ENCODE measurements around the gene PREB. TPM values are rescaled to one million over a fixed set of nuclear protein-coding genes. Genes with fewer than 3 reads are reported as not detected.
A peak's percentile ranks its signal among the peaks of the same experiment; 100 is the strongest.

The PREB gene
- total and polyA plus RNA-seq, 4 donors, result 24.9 to 48.1 (median 44.2) TPM

- no peak for DNase-seq
- peaks cover 0 to 6% of the 10 kb centered on the region in 2 donors for H3K36me3 ChIP-seq (ENCODE audit: control insufficient read depth in 1 of 2, insufficient read depth in 2 of 2, low read length in 1 of 2)
- no peaks in the 10 kb centered on the region for H3K4me1 ChIP-seq (ENCODE audit: control insufficient read depth in 1 of 2, insufficient read depth in 2 of 2, low read length in 2 of 2)
- intact Hi-C loops (cut with DNase I), result loop anchor here in 1 of 2 donors (5.0 kb wide), 2 partner anchors 46 to 79 kb away; partner anchors contain the start of genes ATRAID, KHK and SLC5A6
- 35 to 38% methylated on average over 14 of the region's 14 CpGs for WGBS, 2 donors
- H3K27me3 ChIP-seq (ENCODE audit: control insufficient read depth in 1 of 2, insufficient read depth in 2 of 2, low read length in 1 of 2), result no peaks in the 10 kb centered on the region
- no peak overlapping the region for H3K27ac ChIP-seq (ENCODE audit: low read depth in 1 of 2, low read length in 2 of 2)
- peak overlapping the region; percentile 83 to 89 for H3K4me3 ChIP-seq (ENCODE audit: low read length in 2 of 2)
- ATAC-seq (ENCODE audit: low FRiP score), result no peak
- H3K9me3 ChIP-seq (ENCODE audit: control insufficient read depth, low read length), result no peaks in the 10 kb centered on the region
Observed at GRCh38 chr2:27133195-27133875, 1.1 kb downstream of the PREB start.

GRCh38 chr2:27131429-27131828 lies 3.0 kb downstream of the PREB start:
- no peaks in the 10 kb centered on the region for H3K4me1 ChIP-seq (ENCODE audit: control insufficient read depth in 1 of 2, insufficient read depth in 2 of 2, low read length in 2 of 2)
- no peaks in the 10 kb centered on the region for H3K27me3 ChIP-seq (ENCODE audit: control insufficient read depth in 1 of 2, insufficient read depth in 2 of 2, low read length in 1 of 2)
- peaks cover 0 to 6% of the 10 kb centered on the region in 2 donors for H3K36me3 ChIP-seq (ENCODE audit: control insufficient read depth in 1 of 2, insufficient read depth in 2 of 2, low read length in 1 of 2)
- DNase-seq, result no peak
- WGBS, 2 donors, result 86 to 88% methylated on average over 11 of the region's 11 CpGs
- intact Hi-C loops (cut with DNase I), result loop anchor here in 1 of 2 donors (5.0 kb wide), 2 partner anchors 44 to 81 kb away; partner anchors contain the start of genes ATRAID, KHK and SLC5A6
- no peak overlapping the region for H3K27ac ChIP-seq (ENCODE audit: low read depth in 1 of 2, low read length in 2 of 2)
- no peak for ATAC-seq (ENCODE audit: low FRiP score)
- H3K4me3 ChIP-seq (ENCODE audit: low read length in 2 of 2), result no peak overlapping the region
- no peaks in the 10 kb centered on the region for H3K9me3 ChIP-seq (ENCODE audit: control insufficient read depth, low read length)

- ATAC-seq (ENCODE audit: low FRiP score), result no peak
- Histone ChIP-seq H3K4me1 (ENCODE audit: control insufficient read depth in 1 of 2, insufficient read depth in 2 of 2, low read length in 2 of 2) (no peaks in the 10 kb centered on the region), H3K36me3 (ENCODE audit: control insufficient read depth in 1 of 2, insufficient read depth in 2 of 2, low read length in 1 of 2) (peaks cover 0 to 6% of the 10 kb centered on the region in 2 donors), H3K9me3 (ENCODE audit: control insufficient read depth, low read length) (no peaks in the 10 kb centered on the region), H3K27ac (ENCODE audit: low read depth in 1 of 2, low read length in 2 of 2) (no peak overlapping the region), H3K27me3 (ENCODE audit: control insufficient read depth in 1 of 2, insufficient read depth in 2 of 2, low read length in 1 of 2) (no peaks in the 10 kb centered on the region), H3K4me3 (ENCODE audit: low read length in 2 of 2) (no peak overlapping the region)
- intact Hi-C loops (cut with DNase I), result loop anchor here in 1 of 2 donors (5.0 kb wide), 2 partner anchors 43 to 82 kb away; partner anchors contain the start of genes ATRAID, KHK and SLC5A6
- DNase-seq, result no peak
- 86 to 88% methylated on average over 10 of the region's 10 CpGs for WGBS, 2 donors
Observed at GRCh38 chr2:27130396-27130795, 4.0 kb downstream of the PREB start.

- Histone ChIP-seq H3K27me3 (ENCODE audit: control insufficient read depth in 1 of 2, insufficient read depth in 2 of 2, low read length in 1 of 2) (no peaks in the 10 kb centered on the region), H3K27ac (ENCODE audit: low read depth in 1 of 2, low read length in 2 of 2) (no peak overlapping the region), H3K4me1 (ENCODE audit: control insufficient read depth in 1 of 2, insufficient read depth in 2 of 2, low read length in 2 of 2) (no peaks in the 10 kb centered on the region), H3K4me3 (ENCODE audit: low read length in 2 of 2) (no peak overlapping the region), H3K9me3 (ENCODE audit: control insufficient read depth, low read length) (no peaks in the 10 kb centered on the region), H3K36me3 (ENCODE audit: control insufficient read depth in 1 of 2, insufficient read depth in 2 of 2, low read length in 1 of 2) (peaks cover 0 to 6% of the 10 kb centered on the region in 2 donors)
- DNase-seq (no peak), ATAC-seq (ENCODE audit: low FRiP score) (no peak)
- intact Hi-C loops (cut with DNase I), result no loop called here
- WGBS, 2 donors, result 66 to 67% methylated on average over 10 to 11 of the region's 11 CpGs
Observed at GRCh38 chr2:27128668-27129571, 5.5 kb downstream of the PREB start.

- Histone ChIP-seq H3K4me3 (ENCODE audit: low read length in 2 of 2) (no peak overlapping the region), H3K9me3 (ENCODE audit: control insufficient read depth, low read length) (no peaks in the 10 kb centered on the region), H3K36me3 (ENCODE audit: control insufficient read depth in 1 of 2, insufficient read depth in 2 of 2, low read length in 1 of 2) (peaks cover 0 to 6% of the 10 kb centered on the region in 2 donors), H3K4me1 (ENCODE audit: control insufficient read depth in 1 of 2, insufficient read depth in 2 of 2, low read length in 2 of 2) (no peaks in the 10 kb centered on the region), H3K27me3 (ENCODE audit: control insufficient read depth in 1 of 2, insufficient read depth in 2 of 2, low read length in 1 of 2) (no peaks in the 10 kb centered on the region), H3K27ac (ENCODE audit: low read depth in 1 of 2, low read length in 2 of 2) (no peak overlapping the region)
- WGBS, 2 donors, result 83% methylated on average over 9 of the region's 9 CpGs
- intact Hi-C loops (cut with DNase I), result no loop called here
- ATAC-seq (ENCODE audit: low FRiP score) (no peak), DNase-seq (no peak)
Observed at GRCh38 chr2:27127883-27128667, 6.4 kb downstream of the PREB start.

- H3K36me3 ChIP-seq (ENCODE audit: control insufficient read depth in 1 of 2, insufficient read depth in 2 of 2, low read length in 1 of 2), result peaks cover 0 to 5% of the 10 kb centered on the region in 2 donors
- H3K4me1 ChIP-seq (ENCODE audit: control insufficient read depth in 1 of 2, insufficient read depth in 2 of 2, low read length in 2 of 2), result no peaks in the 10 kb centered on the region
- no peaks in the 10 kb centered on the region for H3K27me3 ChIP-seq (ENCODE audit: control insufficient read depth in 1 of 2, insufficient read depth in 2 of 2, low read length in 1 of 2)
- intact Hi-C loops (cut with DNase I), result no loop called here
- H3K4me3 ChIP-seq (ENCODE audit: low read length in 2 of 2), result no peak overlapping the region
- 35 to 42% methylated on average over 5 of the region's 5 CpGs for WGBS, 2 donors
- ATAC-seq (ENCODE audit: low FRiP score), result no peak
- H3K27ac ChIP-seq (ENCODE audit: low read depth in 1 of 2, low read length in 2 of 2), result no peak overlapping the region
- no peak for DNase-seq
- no peaks in the 10 kb centered on the region for H3K9me3 ChIP-seq (ENCODE audit: control insufficient read depth, low read length)
Observed at GRCh38 chr2:27126252-27126710, 8.2 kb downstream of the PREB start.

- intact Hi-C loops (cut with DNase I), result no loop called here
- no peaks in the 10 kb centered on the region for H3K27me3 ChIP-seq (ENCODE audit: control insufficient read depth in 1 of 2, insufficient read depth in 2 of 2, low read length in 1 of 2)
- 84 to 85% methylated on average over 3 of the region's 3 CpGs for WGBS, 2 donors
- H3K36me3 ChIP-seq (ENCODE audit: control insufficient read depth in 1 of 2, insufficient read depth in 2 of 2, low read length in 1 of 2), result no peaks in the 10 kb centered on the region
- H3K4me1 ChIP-seq (ENCODE audit: control insufficient read depth in 1 of 2, insufficient read depth in 2 of 2, low read length in 2 of 2), result no peaks in the 10 kb centered on the region
- ATAC-seq (ENCODE audit: low FRiP score), result no peak
- H3K9me3 ChIP-seq (ENCODE audit: control insufficient read depth, low read length), result no peaks in the 10 kb centered on the region
- H3K27ac ChIP-seq (ENCODE audit: low read depth in 1 of 2, low read length in 2 of 2), result no peak overlapping the region
- no peak overlapping the region for H3K4me3 ChIP-seq (ENCODE audit: low read length in 2 of 2)
- DNase-seq, result no peak
Observed at GRCh38 chr2:27125104-27125503, 9.3 kb downstream of the PREB start.
